ENCODE results near the gene STAT5B.
"Not testable (repeated sequence)": the region's sequence is repeated elsewhere in the genome, so short reads cannot be mapped to it uniquely, and the experiment has no call there.

The STAT5B gene

DNA sequence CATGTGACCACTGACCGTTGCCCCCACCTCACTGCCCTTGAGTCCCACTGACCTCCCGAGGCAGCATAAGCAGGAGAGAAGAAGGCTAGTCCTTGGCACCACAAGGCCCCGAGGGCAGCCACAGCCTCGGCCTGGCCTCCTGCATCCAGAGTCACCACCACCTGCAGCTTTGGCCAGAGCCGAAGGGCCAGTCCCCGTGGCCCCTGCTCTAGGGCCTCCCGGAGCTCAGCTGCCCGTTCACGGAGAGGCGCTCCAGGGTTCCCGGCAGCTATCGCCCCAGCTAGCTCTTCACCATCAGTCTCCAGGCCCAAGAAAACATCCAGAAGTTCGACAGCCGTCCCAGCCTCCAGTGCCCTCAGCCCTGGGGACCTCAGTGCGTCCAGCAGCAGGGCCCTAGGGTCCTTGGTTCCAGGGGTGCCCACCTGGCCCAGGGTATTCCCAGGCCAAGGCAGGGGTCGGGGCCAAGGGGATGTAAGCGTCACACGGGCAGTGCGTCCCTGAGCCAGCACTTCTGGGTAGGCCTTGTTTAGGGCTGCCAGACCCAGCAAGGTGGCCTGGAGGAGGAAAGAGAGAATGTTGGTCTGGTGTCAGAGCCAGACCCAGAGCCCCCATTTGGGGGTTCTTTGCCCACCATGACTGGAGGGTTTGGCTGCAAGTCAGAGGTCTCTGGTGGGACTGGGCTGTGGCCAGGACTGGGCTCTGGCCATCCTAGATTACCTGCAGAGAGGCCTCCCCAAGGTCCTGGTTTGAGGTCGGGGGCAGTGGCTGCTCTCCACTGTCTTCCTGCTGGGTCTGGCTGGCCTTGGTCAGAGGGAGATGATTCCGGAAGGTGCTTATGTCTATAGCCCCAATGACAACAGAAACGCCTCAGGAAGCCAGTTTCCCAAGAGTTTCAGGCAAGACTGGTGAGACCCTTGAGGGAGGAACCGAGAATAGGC, 83.7 kb downstream of the STAT5B start:
- no peak for DNase-seq

DNA sequence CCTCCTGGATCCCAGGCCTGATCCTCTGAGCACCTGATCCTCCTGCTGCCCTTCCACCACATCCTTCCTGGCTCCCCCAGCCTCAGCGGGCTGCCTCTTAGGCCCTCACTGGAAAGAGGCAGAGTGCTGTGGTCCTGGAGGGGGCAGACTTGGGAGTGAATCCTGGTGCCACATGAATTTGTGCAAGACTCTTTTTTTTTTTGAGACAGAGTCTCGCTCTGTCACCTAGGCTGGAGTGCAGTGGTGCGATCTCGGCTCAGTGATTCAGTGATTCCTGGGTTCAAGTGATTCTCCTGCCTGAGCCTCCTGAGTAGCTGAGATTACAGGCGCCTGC, 84.9 kb downstream of the STAT5B start:
- no peak for DNase-seq

DNA sequence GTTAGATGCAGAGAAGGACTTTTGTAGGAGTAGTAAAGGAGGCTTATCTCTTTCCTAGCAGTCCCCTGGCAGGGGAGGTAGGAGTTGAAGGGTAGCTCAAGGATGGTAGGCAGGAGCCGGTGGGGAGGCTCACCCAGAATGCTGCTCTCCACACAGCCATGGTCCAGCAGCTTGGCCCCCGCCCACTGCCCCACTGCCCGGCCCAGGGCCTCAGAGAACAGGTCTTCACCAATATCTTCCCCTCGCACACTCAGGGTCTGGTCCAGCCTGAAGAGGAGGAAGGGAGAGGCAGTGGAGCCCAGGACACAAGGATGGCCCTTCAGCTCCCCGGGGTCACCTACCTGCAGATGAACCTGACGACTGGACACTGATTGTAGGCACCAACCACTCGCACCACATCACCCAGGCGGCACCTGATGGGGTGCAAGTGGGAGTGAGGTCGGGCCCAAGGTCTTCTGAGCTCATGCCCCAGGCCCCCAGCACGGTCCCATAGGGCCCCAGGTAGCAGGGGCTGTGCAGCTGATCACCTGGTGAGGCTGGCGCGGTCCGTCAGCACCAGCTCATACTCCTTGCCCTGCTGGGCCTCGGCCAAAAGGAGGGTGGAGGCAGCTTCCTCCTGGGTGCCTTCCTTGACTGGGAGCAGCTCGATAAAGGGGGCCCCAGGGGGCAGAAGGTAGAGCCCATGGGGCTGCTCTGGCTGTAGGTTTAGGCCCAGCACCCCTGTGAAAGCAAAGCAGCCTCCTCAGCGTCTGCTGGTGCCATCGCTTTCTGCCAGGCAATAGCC, 85.5 kb downstream of the STAT5B start:
- DNase-seq: no peak

DNA sequence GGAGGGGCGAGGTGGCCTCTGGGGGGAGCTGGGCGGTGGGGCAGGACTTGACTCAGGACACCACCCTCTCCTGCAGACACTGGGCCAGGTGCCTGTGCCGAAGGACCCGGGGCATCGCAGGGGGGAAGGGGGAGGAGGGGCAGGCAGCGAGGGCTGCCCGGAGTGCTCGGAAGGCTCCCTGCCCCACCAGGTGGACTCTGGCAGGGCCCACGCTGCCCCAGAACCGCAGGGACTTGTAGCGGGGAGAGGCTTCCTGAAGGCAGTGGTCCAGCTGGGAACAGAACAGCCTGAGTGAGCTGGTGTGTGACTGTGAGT, 86.6 kb downstream of the STAT5B start:
- no peak for DNase-seq

DNA sequence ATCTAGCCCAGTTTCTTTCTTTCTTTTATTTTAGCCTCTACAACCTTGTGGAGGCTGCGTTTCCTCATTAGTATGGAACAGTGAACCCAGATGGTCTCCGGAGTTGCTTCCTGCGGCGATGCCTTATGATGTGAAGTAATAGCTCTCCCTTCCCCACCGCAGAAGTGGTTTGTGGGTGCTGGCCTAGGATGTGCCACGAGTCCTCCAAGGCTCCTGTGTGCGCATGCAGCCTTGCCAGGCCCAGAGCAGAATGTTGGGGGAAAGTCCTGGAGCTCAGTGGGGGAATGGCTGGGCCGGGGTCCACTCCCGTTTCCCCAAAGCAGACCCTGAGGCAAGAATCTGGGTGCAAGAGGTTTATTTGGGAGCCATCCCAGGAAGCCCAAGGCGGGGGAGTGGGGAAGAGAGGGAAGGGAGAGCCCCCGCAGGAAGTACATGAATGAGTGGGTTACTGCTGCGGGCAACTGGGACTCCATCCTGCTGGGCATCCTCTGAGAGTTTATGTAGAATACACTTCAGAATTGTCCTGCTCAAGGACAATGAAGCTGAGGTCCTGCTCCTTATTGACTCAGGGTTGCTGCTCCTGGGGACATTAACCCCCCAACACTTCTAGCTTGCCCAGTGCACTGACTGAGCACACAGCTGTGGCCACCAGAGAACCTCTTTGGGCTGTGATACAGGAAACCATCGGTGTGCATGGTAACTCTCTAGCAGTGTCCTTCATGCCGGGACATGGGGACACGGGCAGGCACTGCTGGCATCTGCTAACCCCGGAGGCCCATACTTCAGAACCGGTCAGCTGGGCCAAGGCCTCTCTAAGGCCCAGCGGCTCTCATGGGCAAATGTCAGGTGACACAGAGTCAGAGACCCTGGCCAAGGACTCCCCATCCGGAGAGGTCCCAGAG, 87.2 kb downstream of the STAT5B start:
- no peak for DNase-seq

DNA sequence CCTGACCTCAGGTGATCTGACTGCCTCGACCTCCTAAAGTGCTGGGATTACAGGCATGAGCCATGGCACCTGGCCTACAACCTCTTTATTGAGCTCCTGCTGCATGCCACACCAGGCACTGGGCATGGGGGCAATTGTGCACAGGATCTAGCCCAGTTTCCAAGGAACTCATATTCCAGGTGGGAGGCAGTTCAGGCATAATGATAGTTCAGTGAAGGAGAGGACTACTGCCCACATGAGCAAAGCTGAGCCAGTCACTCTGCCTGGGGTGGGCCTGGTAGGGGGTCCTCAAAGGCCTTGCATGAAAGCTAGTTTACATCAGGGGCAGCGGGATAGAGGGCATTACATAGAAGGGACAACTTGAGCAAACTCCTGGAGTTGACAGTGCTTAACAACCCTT, 88.4 kb downstream of the STAT5B start:
- DNase-seq: no peak

DNA sequence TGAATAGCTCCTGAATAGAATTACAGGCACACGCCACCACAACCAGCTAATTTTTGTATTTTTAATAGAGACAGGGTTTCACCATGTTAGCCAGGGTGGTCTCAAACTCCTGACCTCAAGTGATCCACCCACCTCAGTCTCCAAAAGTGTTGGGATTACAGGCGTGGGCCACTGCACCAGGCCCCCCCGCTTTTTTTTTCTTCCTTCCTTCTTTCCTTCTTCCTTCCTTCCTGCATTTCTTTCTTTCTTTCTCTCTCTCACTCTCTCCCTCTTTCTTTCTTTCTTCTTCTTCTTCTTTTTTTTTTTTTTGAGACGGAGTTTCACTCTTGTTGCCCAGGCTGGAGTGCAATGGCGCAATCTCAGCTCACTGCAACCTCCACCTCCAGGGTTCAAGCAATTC, 90.0 kb downstream of the STAT5B start:
- not testable (repeated sequence) for DNase-seq

DNA sequence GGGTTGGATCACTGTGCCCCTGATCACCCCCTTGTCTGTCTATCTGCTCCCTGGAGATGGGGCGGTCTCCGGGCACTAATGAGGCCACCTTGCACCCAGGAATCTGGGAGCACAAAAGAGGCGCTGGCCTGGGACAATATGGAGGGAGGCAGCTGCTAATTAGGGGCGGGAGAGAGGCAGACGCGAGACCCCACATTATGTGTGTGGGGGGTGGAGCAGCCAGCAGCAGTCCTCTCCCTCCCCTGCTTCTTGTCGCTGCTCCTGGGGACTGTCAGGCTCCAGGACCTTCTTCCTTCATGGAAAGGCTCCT, 90.6 kb downstream of the STAT5B start:
- no peak for DNase-seq

DNA sequence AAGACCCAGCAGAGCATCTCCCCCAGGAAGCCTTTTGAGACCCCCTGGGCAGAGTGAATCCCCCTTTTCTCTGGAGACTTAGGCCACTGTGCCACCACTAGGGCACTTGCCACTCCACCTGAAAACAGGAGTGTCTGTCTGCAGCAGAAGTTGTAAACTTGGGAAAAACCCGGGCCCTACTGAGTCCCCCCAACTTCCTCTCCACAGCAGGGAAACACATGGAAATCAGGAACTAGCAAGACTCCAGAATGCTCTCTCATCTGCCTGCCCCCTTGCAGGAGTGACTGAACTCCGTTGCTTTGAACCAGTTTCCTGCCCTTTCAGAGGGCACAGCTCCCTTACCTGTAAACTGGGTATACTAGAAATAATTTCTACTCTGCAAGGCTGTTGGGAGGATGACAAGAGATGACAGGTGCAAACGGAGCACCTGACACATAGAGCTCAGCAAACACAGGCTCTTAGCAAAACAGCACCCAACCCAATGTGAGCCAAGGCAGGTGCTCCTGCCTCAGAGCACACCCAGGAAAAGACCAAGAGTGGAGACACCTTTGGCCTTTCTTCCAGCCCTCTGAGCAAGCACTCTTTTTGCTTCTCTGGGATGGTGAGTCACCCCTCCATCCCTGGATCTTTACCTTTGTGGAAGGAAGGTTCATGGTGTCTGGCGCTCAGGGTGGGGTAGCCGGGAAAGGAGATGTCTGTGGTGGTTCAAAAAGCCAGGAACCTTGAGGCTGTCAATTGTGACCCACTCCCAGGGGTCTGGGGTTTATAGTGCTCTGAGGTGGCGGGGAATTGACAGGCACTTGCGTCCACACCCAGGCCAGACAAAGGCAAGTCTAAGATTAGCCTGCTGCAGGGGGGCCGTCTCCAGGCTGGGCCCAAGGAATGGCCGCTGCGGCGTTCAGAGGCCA, 91.2 kb downstream of the STAT5B start, which contains the start of gene HCRT:
Gene HCRT, minus strand, starts transcription at position 740 of the 908 bp plus-strand sequence. Its CDS starts 87 bp downstream, at position 653.
- no peak for DNase-seq

DNA sequence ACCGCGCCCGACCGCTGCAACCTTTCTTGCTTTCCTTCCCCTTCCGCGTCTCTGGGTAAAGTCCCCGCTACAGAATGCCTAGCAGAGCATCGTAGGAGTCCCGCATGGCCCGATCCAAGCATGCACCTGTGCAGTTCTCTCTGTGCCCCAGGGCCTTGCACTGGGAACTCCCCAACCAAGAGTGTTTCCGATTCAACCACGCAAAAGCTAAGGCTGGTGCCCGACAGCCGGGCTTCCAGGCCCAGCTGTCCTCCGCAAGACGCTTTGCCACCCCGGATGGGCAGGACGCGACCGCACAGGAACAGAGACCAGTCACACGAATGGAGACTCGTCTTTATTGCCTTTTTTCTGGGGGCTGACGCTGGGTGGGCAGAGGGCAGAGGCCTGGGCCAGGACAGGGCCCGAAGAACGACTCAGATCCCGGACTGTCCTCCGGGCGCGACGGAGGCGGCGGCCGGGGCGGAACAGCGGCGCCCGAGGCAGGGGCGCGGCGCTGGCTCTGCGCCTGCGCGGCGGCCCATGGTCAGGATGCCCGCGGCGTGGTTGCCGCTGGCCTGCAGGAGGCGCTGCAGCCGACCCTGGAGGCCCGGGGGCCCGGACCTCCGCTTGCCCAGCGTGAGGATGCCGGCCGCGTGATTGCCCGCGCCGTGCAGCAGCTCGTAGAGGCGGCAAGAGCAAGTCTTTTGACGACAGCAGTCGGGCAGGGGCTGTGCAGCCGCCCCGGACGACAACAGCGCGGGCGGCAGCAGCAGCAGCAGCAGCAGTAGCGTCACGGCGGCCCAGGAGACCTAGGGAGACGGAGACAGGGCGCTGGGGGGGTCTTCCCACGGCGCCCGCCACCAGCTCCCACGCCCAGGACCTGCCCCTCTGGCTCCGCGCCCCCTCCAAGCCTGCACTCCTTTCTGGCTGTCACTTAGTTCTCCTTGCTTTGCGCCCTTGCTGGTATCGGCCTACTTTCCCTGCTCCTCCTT, 92.2 kb downstream of the STAT5B start:
- DNase-seq: peak; percentile 33

DNA sequence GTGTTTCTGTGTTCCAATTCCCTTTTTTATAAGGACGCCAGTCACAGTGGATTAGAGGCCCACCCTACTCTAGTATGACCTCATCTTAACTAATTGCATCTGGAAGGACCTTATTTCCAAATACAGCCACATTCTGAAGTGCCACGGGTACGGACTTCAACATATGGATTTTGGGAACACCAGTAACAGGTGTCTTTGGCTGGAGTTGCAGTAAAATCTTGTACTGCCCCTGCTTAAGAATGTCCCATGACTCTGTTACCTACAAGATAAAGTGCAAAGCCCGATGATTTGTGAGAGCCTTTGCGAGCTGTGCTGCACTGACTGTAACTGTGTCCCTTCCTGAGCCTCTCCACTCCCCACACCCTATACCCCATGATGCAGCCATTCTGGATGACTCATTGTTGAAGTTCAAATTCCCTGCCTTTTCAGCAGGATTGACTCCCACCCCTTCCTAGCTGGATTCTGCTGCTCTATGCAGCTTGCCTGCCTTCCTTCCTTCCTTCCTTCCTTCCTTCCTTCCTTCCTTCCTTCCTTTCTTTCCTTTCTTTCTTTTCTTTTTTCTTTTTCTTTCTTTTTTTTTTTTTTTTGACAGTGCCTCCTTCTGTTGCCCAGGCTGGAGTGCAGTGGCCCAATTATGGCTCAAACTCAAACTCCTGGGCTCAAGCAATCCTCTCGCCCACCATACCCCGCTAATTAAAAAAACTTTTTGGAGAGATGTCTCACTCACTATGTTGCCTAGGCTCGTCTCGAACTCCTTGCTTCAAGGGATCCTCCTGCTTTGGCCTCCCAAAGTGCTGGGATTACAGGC, 93.1 kb downstream of the STAT5B start:
- peak; percentile 5 for DNase-seq

DNA sequence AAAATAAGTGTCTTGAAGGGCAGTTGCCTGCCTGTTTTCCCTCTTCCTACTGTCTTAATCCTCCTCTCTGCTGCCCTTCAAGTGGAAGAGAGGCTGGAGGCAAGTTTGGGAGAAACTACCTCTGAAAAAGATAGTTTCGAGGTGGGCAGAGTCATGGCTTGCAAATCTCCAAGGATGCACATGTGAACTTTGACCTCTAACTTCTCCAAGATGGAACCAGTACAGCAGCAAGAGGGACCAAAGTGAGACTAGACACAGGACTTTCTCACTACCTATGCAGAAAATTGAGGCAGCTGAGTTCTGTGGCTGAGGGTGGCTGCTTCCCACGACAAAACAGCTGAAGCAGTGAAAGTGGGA, 94.4 kb downstream of the STAT5B start:
- DNase-seq: no peak

DNA sequence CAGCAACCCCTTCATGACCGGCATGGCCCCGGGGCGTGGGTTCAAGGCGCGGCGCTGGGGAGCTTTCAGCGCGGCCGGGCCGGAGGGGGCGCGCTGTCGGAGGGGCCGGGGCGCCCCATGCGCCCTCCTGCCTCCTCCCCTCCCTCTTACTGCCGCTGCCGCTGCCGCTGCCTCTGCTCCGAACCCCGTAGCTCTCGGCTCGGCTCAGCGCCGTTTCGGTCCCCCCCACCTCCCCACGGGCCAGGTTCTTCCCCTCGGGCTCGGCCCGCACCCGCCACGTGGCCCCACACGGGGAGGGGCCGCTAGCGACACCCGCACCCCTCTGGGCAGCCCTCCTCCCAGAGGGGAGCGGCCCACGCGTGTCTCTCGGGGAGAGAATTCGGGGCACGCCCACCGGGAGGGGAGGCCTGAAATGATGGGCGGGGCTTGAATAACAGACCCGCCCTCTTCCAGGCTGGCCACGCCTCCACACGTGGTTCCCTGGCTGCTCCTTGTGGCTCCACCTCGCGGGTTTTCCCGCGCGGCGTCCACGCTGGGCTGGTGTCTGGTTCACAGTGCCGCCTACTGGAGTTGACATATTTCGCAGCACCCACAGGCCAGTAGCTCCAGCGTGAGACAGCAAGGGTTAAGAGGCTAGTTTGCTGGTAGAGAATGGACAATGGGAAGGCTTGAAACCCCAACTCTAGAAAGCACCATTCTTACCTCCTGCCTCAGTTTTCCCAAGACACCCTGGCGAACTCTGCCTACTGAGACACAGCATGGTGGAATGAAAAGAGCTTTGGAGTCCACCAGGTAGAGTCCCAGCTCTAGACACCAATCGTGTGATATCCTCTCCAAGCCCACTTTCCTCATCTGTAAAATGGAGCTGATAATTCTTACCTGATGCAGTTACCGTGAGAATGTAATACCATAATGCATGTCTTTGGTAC, 95.0 kb downstream of the STAT5B start, which contains the start of gene KCNH4:
Gene KCNH4, minus strand, starts transcription at position 221 of the 929 bp plus-strand sequence. Its CDS starts 197 bp downstream, at position 24.
- DNase-seq: peak; percentile 39

DNA sequence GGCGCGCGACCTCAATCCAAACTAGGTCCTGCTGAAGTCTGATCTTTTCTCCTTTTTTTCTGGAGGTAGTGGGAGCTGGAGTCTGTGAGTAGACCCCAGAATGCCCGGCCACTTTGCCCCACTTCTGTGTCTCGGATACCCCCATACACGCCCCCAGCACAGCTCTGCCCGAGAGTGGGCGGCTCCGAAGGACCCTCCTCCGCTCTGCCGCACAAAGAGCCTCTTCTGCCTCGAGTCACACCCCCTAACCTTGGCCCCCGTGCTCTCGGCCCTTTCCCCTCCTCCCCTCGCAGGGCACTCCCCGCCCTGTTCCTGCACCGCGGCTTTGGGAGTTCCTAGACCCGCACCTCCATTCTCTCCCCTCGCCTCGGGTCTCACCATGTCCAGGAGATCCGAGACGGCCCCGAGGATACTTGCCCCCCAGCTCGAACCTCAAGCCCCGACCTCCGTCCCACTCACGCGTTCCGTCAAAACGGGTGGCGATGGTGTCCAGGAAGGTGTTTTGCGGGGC, 95.7 kb downstream of the STAT5B start:
- DNase-seq: no peak

DNA sequence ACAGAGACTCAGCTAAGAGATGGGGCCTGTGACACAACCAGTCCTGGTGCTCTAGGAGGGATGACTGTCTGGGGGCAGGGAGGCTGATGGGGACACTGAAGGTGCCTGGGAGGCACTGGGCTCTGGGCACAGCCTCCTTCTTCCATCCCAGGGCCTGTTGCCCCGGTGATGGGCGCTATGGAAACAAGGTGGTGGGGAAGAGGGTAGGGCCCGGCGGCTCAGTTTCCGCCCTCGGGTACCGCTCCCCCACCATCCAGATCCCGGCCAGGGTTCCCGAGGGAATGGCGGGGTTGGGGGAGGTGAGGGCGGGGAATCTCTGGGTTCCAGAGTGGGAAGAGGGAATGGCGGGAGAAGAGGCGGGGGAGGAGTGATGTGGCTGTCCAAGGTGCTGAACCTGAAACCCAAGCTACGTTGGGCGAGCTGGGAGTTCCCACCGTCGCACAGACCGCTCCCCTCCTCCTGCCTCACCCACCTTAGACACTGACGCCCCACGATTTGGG, 96.2 kb downstream of the STAT5B start:
- DNase-seq: no peak

DNA sequence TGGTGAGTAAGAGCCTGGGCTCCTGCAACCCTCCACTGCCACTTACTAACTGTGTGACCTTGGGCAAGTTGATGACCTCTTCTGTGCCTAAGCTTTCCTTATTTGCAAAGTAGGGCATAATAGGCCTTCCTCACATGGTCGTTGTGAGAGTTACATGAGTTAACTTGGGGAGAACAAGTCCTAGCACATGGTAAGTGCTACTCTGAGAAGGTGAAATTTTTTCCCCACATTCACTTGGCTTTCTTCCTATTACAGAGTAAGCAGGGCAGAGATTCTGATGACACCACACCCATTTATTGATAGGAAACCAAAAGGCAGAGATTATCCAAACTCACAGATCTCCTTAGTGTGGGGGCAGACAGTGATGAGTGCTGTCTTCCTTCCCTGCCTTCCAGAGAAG, 96.9 kb downstream of the STAT5B start:
- no peak for DNase-seq

DNA sequence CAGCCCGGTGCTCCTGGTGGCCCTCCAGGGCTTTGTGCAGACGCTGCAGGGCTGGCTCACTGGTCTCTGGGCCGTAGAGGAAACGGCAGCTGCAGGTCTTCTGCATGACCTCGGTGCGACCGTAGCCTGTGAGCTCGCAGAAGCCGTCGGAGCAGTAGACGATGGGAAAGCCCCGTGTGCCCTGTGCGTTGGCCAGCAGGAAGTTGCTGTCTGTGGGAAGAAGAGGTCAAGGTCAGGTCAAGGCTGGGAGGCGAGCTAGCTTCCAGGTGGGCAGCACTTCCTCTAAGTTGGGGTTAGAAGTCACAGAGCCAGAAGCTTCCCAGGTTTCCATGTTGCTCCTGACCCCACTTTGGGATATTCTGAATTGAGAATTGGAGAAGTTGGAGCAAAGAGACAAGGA, 97.4 kb downstream of the STAT5B start:
- no peak for DNase-seq

DNA sequence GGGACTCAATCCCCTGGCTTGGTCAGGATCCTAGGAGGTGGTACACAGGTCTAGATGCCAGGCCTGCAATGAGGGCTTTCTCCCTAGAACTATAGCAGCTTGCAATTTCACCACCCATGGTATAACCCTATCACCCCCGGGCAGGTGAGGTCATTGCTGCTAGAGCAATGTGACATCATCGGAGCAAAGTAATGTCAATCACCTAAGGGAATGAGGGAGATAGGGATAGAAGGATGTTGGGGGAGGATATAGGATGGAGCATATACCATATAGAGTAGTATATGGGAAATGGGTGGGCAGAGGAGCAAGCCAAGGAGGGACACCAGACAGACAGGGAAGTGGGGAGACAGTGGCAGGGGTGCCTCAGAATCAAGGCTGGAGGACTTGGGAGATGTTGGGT, 98.5 kb downstream of the STAT5B start:
- no peak for DNase-seq
